Stimulated activated CD8-positive, alpha-beta memory T cell treated with anti-CD3 and anti-CD28 coated beads, Interleukin-7, amount 100 ng/mL, for 4 hours (primary cell): ENCODE results near the gene CLCN1.
"Not testable (repeated sequence)": the region's sequence is repeated elsewhere in the genome, so short reads cannot be mapped to it uniquely, and the experiment has no call there.

Source experiments
- DNase-seq, 2 donors: peaks; one replicate each; pipeline ENCODE4 v3.0.0-alpha.2; 2020; ENCODE audit warnings: low read depth in 2 of 2

Gene CLCN1

DNA sequence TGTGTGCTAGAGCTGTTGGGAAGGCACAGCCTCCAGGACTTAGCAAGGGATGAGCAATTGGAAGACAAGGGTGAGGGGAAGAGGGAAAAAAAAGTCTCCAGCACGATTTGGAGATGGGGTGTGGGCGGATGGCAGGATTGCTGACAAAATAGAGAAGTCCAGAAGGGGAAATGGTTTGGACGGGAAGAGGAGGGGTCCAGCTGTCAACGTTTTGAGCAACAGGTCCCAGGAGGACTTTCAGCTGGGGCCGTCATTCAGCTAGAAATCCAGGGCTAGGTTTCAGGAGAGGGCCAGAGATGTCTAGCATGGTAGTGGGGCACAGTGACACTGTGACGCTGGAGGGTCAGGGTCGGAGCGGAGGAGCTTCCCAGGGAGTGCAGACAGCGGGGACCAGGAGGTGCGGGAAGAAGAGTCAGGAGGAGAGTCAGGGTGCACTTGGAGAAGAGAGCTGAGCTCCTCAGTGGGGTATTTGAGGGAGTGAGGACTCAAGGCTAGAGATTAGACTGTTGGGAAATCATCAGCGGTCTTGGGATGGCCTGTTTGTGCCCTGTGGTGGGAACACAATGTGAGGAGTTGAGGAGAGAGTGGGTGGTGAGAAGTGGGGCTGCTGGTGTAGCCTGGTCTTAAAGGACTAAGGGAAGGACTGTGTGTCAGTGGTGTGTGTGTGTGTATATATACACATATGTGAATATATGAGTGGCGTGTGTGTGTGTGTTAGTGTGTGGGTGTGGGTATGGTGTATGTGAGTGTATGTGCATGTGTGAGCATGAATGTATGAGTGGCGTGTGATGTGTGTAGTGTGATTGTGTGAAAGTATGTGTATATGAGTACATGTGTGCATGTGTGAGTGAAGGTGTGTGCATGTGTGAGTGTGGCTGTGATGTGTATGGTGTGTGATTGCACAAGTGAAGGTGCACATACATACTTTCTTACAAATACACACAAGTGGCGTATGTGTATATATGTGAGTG is 69.0 kb downstream of the CLCN1 start:
- DNase-seq, result no peak

DNA sequence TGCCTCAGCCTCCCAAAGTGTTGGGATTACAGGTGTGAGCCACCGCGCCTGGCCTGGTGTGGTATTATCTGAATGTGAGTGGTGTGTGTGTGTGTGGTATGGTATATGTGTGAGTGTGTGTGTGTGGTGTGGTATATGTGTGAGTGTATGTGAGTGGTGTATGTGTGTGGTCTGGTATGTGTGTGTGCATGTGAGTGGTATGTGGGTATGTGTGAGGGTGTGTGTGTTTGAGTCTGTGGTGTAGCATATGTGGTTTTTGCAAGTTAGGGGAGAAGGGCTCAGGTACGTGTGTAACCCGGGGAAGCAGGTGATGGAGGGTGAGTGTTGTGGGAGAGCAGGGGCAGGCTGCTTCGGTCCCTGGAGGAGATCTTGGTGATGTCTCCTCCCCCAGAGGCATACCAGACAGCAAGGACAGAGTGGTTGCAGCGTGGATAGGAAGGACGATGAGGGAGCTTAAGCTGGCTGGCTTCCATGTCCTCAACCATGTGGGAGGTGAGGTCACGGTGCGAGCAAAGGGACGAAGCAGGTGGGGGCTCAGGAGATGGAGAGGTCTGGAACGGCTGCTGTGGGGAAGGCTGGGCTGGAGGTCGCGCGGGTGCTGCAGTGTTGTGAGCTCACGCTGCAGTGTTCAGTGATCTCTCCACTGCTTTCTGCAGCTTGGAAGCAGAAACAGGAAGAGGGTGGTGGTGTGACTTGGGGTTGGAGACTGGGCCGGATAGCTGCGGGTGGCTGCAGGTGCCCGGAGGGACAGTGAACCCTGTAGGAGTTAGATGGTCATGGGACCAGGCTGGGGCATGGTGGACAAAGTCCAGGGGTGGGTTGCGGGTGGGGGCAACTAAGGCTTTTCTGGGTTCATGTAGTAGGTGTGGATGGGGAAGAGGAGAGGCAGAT is 70.2 kb downstream of the CLCN1 start:
- DNase-seq, result no peak

DNA sequence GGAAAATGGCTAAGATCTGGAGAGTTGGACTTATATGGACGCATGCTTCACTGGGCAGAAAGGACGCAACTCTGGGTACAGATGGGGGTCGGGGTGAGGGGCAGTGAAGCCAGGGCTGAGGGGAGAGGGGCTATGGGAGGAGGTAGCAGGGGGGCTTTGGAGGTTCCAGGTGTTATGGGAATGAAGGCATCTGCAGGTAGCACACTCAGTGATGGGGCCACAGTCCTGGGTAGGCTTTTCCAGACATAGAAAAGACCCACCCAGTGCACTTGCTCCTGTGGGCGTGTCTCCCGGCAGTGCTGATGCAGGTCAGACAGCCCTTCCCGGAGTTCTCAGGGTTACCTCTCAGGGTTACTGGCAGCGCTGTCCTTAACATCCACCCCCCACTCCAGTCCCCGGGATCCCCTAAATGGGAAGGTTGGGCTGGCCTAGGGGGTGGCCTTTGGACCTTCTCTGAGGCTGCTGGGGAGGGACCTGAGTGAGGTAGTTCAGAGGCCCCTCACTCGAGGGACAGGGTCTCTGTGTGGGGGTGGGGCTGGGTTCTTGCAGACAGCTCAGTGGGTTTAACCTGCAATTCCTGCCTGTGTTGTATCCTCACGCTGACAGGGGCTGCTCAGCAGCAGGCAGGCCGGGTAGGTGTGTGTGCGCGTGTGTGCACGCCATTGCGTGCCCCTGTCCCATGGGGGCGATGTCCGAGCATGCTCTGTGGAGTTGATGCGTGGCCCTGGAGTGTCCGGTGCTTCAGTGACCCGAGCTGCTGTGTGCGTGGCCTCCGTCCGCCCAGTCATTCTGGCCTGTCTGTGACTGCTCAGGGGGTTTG is 71.5 kb downstream of the CLCN1 start:
- no peak for DNase-seq

DNA sequence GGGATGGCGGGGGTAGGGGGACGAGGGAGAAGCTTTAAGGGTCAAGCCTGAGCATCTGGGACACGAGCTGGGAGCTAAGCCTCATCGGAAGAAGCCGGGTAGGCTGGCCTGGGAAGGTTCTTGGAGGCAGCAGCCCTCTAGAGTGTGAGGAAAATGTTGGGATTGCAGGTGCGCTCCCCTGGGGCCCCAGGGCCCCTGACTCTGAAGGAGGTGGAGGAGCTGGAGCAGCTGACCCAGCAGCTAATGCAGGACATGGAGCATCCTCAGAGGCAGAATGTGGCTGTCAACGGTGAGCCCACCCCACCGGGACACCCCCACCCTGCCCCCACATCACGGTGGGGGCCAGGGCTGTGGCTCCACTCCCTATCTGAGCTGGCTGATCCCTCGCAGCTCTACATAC is 72.1 kb downstream of the CLCN1 start:
- DNase-seq, result no peak

DNA sequence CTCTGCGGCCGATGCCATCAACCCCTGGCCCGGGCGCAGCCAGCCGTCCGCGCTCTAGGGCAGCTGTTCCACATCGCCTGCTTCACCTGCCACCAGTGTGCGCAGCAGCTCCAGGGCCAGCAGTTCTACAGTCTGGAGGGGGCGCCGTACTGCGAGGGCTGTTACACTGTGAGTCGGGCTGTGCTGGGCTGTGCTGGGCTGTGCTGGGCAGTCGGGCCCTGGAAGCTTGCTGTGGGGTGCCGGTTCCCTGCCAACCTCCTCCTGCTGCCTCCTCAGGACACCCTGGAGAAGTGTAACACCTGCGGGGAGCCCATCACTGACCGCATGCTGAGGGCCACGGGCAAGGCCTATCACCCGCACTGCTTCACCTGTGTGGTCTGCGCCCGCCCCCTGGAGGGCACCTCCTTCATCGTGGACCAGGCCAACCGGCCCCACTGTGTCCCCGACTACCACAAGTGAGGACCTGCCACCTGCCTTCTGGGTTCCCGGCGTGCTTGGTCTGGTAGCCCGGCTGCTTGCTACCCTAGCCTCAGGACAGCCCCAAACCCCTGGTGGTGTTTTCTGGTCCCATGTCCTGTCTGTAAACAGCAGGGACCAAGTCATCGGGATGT is 72.7 kb downstream of the CLCN1 start:
- DNase-seq, result no peak

DNA sequence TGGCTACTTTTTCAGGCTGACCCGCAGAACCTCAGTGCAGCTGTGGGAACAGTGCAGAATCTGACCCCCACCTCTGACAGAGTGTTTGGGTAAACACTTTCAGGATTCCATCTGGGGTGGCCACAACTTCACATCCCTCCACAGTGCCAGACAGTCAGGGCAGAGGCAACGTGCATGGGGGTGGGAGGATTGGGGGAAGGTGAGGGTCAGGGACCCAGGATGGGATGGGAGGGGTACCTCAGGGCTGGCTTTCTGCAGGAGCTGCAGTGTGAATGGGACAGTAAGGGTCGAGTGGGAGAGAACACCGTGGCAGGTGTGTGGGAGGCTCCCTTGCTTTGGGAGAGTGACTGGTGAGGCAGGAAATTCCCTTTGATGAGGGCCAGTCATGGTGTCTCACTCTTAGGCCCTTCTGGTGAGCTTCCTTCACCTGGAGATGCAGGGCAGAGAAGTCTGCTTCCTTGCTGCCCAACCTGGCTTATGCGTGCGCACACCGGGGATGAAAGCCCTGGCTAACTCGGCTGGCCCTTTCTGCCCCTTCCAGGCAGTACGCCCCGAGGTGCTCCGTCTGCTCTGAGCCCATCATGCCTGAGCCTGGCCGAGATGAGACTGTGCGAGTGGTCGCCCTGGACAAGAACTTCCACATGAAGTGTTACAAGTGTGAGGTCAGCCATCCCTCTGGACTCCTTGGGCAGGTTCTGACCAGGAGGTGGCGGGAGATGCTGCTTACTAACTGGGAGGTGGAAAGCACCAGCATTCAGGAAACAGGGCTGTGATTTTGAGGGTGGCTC is 73.6 kb downstream of the CLCN1 start:
- no peak for DNase-seq

DNA sequence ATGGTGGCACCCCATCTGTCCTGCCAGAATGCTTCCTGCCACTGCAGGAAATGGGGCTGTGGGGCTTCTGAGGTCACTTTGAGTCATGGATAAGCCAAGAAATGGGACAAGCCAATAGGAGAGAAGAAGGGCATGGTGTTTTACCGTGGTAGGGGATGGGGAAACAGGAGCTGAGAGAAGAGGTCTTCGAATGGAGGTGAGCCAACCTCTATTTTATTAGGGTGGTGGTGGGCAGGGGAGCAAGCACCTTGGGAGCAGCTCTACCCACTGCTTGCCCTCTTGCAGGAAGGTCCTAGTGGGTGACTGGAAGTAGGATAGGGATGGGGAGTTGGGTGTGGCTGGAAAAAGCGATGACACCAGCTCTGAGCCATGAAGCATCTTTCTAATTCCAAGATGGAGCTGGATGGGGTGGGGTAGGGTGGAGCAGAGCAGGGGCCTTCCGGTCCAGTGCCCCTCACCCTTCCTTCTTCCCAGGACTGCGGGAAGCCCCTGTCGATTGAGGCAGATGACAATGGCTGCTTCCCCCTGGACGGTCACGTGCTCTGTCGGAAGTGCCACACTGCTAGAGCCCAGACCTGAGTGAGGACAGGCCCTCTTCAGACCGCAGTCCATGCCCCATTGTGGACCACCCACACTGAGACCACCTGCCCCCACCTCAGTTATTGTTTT is 74.3 kb downstream of the CLCN1 start:
- no peak for DNase-seq

DNA sequence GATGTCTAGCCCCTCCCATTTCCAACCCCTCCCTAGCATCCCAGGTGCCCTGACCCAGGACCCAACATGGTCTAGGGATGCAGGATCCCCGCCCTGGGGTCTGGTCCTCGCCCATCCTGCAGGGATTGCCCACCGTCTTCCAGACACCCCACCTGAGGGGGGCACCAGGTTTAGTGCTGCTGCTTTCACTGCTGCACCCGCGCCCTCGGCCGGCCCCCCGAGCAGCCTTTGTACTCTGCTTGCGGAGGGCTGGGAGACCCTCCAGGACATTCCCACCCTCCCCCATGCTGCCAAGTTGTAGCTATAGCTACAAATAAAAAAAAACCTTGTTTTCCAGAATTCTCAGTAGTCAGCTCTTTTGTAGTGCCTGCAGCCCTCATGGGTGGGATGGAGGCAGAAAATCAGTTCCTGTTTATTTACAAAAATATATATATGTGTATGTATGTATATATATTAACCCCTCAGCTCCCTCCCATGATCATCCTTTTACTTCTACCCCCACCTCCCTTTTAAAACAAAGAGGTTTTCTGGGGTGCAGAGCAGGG is 74.9 kb downstream of the CLCN1 start:
- no peak for DNase-seq

DNA sequence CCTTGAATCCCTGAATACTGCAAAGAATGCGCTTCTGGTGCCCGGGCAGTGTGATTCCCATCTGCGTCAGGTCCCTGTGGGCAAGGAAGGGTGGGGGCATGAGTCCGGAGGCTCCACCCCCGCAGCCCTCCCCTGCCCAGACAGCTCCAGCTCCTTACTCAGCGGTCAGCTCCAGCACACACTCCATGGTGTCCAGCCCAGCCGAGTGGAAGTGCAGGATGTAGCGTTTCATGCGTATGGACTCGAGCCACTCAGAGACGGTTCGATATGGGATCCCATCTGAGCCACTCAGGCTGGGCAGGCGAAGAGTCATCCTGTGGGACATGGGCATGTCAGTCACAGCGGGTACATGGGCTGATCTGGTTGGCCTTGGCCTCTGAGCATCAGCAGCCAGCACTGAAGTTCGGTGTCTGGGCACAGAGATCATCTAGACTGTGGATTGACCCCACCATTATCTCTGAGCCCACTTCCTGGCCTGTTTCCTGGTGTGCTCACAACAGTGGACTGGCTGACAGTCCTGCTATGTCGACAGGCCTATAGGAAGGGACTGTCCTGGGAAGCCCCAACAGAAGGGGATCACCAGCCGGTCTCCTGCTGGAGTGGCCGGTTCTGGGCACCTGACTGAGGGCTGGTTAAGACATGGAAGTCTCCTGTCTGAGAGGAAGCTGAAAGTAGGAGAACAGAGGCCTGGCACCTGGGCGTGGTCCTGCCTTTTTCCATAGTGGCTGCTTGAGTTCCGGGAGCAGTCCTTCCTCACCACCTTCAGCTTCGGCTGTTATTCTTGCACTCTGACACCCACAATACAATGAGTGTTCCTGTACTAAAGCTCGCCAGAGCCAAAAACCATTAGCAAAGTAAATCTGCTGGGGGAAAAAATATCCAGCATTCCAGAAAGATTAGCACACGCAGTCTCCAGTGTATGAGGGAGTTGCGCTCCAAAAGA is 75.8 kb downstream of the CLCN1 start:
- DNase-seq, result no peak

DNA sequence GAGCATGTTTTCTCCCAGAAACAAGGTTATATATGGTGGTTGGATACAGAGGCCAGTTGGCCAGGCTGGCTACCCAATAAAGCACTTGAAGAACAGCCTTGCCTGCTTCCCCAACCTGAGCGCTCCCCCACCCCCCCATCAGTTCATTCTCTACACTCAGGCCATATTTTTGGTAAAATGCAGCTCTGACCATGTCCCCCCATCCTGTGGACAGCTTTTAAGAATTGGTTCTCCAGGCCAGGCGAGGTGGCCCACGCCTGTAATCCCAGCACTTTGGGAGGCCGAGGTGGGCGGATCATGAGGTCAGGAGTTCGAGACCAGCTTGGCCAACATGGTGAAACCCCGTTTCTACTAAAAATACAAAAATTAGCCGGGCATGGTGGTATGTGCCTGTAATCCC is 76.5 kb downstream of the CLCN1 start:
- not testable (repeated sequence) for DNase-seq

DNA sequence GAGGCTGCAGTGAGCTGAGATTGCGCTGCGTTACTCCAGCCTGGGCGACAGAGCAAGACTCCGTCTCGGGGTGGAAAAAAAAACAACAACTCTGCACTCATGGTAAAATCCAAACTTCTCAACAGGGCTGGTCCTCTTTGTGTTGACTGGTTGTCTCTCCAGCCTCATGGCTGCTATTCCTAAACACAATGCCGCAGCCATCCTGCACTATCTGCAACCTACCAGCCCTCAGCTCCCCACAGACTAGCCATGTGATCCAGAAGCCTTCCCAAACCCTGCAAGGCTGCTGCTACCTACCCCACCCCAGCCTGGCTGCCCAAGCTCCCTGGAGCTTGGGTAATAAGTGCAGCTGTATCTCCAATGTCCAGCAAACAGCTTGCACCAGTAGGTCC is 77.0 kb downstream of the CLCN1 start:
- DNase-seq, result no peak

DNA sequence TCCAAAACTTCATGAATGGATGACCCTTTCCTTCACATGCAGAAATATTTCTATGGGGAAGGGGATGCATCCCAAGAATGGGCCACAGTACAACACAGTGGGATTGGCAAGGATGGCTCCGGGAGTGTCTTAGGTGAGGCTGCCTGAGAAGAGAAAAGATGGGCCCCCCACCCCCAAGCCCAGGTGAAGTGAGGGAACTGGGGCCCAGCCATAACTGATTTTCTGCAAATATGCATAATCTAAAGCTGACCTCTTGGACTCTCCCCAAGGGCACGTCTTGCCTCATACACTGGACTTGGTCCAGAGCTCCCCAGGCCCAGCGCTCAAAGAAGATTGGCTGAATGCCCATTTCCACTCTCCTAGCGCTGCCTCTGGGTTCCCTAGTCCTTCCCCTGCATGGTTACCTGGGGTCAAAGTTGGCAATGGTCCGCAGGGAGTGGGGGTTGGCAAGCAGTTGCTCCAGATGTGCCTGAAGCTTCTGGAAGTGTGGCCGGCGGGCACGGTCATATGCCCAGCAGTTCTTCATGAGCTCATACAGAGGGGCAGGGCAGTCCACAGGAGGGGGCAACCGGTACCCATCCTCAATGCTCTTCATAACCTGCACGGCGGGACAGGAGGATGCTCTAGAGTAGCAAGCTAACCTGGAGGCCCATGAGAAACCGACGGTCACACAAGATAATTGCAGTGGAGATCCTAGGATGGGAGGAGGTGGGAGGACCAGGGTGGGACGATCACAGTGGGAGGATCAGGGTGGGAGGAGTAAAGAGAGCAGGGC is 77.5 kb downstream of the CLCN1 start:
- DNase-seq, result no peak

DNA sequence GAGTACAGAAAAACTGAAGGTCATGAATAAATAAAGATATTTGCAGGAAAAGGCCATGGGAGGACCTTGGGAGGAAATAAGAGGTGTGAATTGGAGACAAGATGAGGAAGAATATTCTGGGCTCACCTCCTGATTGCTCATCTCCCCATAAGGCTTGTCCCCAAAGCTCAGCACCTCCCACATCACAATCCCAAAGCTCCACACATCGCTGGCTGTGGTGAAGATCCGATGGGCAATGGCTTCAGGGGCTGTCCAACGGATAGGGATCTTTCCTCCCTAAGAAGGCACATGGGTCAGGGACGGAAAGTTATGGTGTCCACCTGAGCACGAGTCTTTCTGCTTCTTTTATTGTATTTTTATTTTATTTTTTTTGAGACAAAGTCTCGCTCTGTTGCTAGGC is 78.2 kb downstream of the CLCN1 start:
- DNase-seq, result no peak

DNA sequence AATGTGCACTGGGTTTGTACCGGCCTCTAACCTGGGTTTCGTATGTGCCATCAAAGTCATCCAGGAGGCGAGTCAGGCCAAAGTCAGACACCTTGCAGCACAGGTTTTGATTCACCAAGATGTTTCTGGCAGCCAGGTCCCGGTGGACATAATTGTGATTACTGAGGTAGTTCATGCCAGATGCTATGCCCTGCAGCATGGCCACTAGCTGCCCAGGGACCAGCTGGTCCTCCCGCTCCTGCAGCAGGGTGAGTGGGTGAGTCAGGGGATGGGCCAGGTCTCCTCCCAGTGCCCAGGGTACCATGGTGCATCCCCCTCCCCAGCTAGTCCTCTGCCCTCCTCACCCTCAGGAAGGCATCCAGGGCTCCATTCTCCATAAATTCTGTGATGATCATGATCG is 78.9 kb downstream of the CLCN1 start:
- DNase-seq, result no peak

DNA sequence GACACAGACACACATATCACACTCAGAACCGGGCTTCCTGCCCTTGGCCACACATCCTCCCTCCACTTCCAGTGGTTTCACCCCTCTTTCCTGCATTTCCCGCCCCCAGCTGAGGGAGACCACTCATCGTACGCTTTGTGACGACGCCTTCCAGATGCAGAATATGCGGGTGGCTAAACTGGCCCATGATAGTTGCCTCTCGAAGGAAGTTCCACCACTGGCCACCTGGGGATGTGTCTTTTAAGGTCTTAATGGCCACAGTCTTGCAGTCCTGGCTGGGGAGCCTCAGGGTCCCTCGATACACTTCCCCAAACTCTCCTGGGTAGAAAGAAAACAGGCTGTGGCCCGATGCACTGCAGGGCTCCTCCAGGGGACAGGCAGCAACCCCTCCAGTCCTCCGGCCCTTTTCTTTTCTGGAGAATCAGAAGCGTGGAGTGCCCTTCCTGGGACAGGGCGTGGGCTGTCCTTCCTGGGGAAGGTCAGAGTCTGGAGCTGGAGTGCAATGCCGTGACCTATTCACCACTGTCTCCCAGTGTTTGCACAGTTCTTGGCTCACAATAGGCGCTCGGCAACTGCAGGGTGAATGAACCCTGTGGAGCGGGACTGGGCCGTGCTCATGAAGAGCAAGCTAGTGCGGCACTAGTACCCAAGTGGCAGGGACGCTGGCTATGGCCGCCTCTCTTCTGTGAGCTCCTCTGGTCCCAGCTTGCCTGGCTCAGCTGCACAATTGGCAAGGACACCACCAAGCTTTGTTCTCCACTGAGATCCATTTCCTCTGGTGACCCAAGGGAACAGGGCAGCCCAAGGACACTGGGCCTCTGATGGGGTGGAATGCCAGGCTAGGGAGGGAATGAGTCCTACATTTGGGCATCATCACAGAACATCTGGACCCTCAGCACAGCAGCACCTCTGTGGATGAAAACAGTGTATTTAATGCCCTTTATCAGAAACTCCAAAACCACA is 79.6 kb downstream of the CLCN1 start:
- no peak for DNase-seq

DNA sequence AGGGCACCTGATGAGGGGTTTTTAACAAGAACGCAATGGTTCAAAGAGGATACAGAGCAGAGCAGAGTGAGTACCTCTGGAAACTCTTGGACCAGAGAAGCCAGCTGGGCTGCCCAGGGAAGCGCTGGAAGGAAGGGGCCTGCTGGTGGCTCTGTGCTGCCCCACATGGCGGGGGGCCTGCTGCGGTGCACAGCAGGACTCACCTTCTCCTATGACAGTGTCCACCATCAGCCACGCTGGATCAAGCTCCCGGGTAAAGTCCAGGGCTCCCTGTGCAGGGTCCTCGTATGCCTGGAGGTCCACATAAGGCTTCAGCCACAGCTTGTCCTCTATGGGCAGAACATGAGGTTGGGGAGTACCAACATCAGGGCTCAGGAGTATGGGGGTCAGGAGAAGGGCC is 80.3 kb downstream of the CLCN1 start:
- no peak for DNase-seq
